IgD-negative memory B cell (primary cell): Measurements from ENCODE around the gene NFKBIE. TPM values are rescaled to one million over a fixed set of nuclear protein-coding genes. Genes with fewer than 3 reads are reported as not detected.
A peak's percentile ranks its signal among the peaks of the same experiment; 100 is the strongest.

Experiments used
- H3K27ac Mint-ChIP-seq, 3 donors: one replicate each; pipeline ENCODE4 v1.8.0; 2020 to 2022; ENCODE audit warnings: mild to moderate bottlenecking in 3 of 3, mixed read lengths in 3 of 3, moderate library complexity in 1 of 3
- H3K27me3 Mint-ChIP-seq: one replicate; pipeline ENCODE4 v1.8.0; 2021; ENCODE audit warnings: mixed read lengths
- H3K36me3 Mint-ChIP-seq: one replicate; pipeline ENCODE4 v1.8.0; 2020; ENCODE audit warnings: mild to moderate bottlenecking, mixed read lengths
- H3K4me1 Mint-ChIP-seq, 3 donors: one replicate each; pipeline ENCODE4 v1.8.0; 2020 to 2022; ENCODE audit warnings: mixed read lengths in 3 of 3, mild to moderate bottlenecking in 1 of 3
- H3K4me3 Mint-ChIP-seq, 4 donors: one replicate each; pipeline ENCODE4 v1.8.0; 2020 to 2022; ENCODE audit warnings: mild to moderate bottlenecking in 4 of 4, mixed read lengths in 4 of 4, moderate library complexity in 3 of 4
- H3K9me3 Mint-ChIP-seq, 3 donors: one replicate each; pipeline ENCODE4 v1.8.0; 2020 to 2021; ENCODE audit warnings: mixed read lengths in 3 of 3, mild to moderate bottlenecking in 1 of 3
- polyA plus RNA-seq: library from polyadenylated mRNA; unstranded; fragments of 300-500 nt; fragmentation: Illumina TruSeq; gene quantifications from one replicate; pipeline ENCODE4 v1.2.3, GENCODE V29; 2021

NFKBIE gene
- polyA plus RNA-seq, 1 donor from 2014 or later = 23.5 TPM

- peaks cover 6 to 23% (median 19%) of the 10 kb centered on the region in 3 donors for H3K4me1 Mint-ChIP-seq
- peak overlapping the region; percentile 70 to 96 (median 84) for H3K4me3 Mint-ChIP-seq
- peak overlapping the region in 2 of 3 donors; percentile 82 to 91 for H3K27ac Mint-ChIP-seq
- peaks cover 3% of the 10 kb centered on the region for H3K27me3 Mint-ChIP-seq
- no peaks in the 10 kb centered on the region for H3K9me3 Mint-ChIP-seq
- no peaks in the 10 kb centered on the region for H3K36me3 Mint-ChIP-seq
Measured at GRCh38 chr6:44219053-44219814, 46.1 kb downstream of the NFKBIE start.

GRCh38 chr6:44217332-44218143 is 47.8 kb downstream of the NFKBIE start:
- Mint-ChIP-seq H3K27ac (no peak overlapping the region), H3K9me3 (no peaks in the 10 kb centered on the region), H3K27me3 (no peaks in the 10 kb centered on the region), H3K36me3 (no peaks in the 10 kb centered on the region), H3K4me3 (peak overlapping the region in 3 of 4 donors; percentile 47 to 96 (median 70)), H3K4me1 (peaks cover 6 to 20% (median 13%) of the 10 kb centered on the region in 3 donors)

GRCh38 chr6:44216677-44217331 is 48.5 kb downstream of the NFKBIE start, which contains the start of gene MYMX:
TSS of gene MYMX (plus strand) at chr6:44216926. CDS start at chr6:44217472, 546 bp downstream.
- Mint-ChIP-seq H3K27me3 (no peaks in the 10 kb centered on the region), H3K9me3 (no peaks in the 10 kb centered on the region), H3K4me3 (peak within 1 kb of the TSS in 3 of 4 donors; percentile 28 to 70 (median 47)), H3K4me1 (peaks cover 6 to 19% (median 13%) of the 10 kb centered on the region in 3 donors), H3K36me3 (no peaks in the 10 kb centered on the region), H3K27ac (no peak within 1 kb of the TSS)

GRCh38 chr6:44214307-44214706 is 51.0 kb downstream of the NFKBIE start:
- Mint-ChIP-seq H3K9me3 (no peaks in the 10 kb centered on the region), H3K27ac (no peak overlapping the region), H3K4me1 (peaks cover 6 to 9% (median 8%) of the 10 kb centered on the region in 3 donors), H3K4me3 (no peak overlapping the region), H3K27me3 (no peaks in the 10 kb centered on the region), H3K36me3 (peaks cover 2% of the 10 kb centered on the region)

GRCh38 chr6:44211284-44211683 is 54.1 kb downstream of the NFKBIE start:
- H3K4me3 Mint-ChIP-seq = no peak overlapping the region
- H3K27me3 Mint-ChIP-seq = peaks cover 2% of the 10 kb centered on the region
- H3K27ac Mint-ChIP-seq = no peak overlapping the region
- H3K9me3 Mint-ChIP-seq = no peaks in the 10 kb centered on the region
- H3K4me1 Mint-ChIP-seq = no peaks in the 10 kb centered on the region
- H3K36me3 Mint-ChIP-seq = peaks cover 2% of the 10 kb centered on the region

Other genes with a start within 250 kb of the NFKBIE start
- gene MRPL14, start 138.1 kb downstream of the NFKBIE start, polyA plus RNA-seq = 70.6 TPM
- gene TMEM63B, start 138.0 kb downstream of the NFKBIE start, polyA plus RNA-seq = 2.8 TPM
- not detected for gene CAPN11, start 106.7 kb downstream of the NFKBIE start, polyA plus RNA-seq
- not detected for gene MYMX, start 48.6 kb downstream of the NFKBIE start, polyA plus RNA-seq
- 5.4 TPM for gene SLC29A1, start 42.0 kb downstream of the NFKBIE start, polyA plus RNA-seq
- 435 TPM for gene HSP90AB1, start 18.4 kb downstream of the NFKBIE start, polyA plus RNA-seq
- gene SLC35B2, start 8.0 kb downstream of the NFKBIE start, polyA plus RNA-seq = 42.6 TPM
- not detected for gene TMEM151B, start 4.9 kb upstream of the NFKBIE start, polyA plus RNA-seq
- 10.2 TPM for gene AARS2, start 47.8 kb upstream of the NFKBIE start, polyA plus RNA-seq
- gene SPATS1, start 77.1 kb upstream of the NFKBIE start, polyA plus RNA-seq = not detected
- 16.0 TPM for gene CDC5L, start 122.2 kb upstream of the NFKBIE start, polyA plus RNA-seq